ENCODE results near the gene NR3C2. TPM values are rescaled to one million over a fixed set of nuclear protein-coding genes. Genes with fewer than 3 reads are reported as not detected.

NR3C2 gene
- total RNA-seq, 1 experiment from 2014 or later = 0.16 TPM

- H3K27me3 ChIP-seq (replicated peaks; ENCODE audit: control insufficient read depth, insufficient read depth, low read length) = no peaks in the 10 kb centered on the region
- BruUV-seq (replicated peaks) = no TSS peak
- CTCF ChIA-PET = no interaction called here
- no peak for DNase-seq
- no peak overlapping the region for H3K27ac Mint-ChIP-seq (ENCODE audit: unreplicated experiment)
- H3K4me3 ChIP-seq (ENCODE audit: low read depth, low read length) = no peak overlapping the region
- H3K4me1 Mint-ChIP-seq (ENCODE audit: low read depth, unreplicated experiment) = no peaks in the 10 kb centered on the region
- no peaks in the 10 kb centered on the region for H3K27me3 Mint-ChIP-seq (ENCODE audit: insufficient read depth, unreplicated experiment)
- no peak overlapping the region for H3K4me3 Mint-ChIP-seq (ENCODE audit: unreplicated experiment)
- H3K36me3 ChIP-seq (ENCODE audit: control insufficient read depth, insufficient read depth, low read length) = no peaks in the 10 kb centered on the region
- no peaks in the 10 kb centered on the region for H3K9me3 Mint-ChIP-seq (ENCODE audit: unreplicated experiment)
- no peaks in the 10 kb centered on the region for H3K9me3 ChIP-seq
- no peak for TF ChIP-seq CTCF (IDR thresholded peaks at IDR 0.05; ENCODE audit: insufficient read depth in 1 of 2, low read depth in 1 of 2, low read length in 1 of 2, severe bottlenecking in 1 of 2, unreplicated experiment in 1 of 2)
- no peaks in the 10 kb centered on the region for H3K36me3 Mint-ChIP-seq (ENCODE audit: insufficient read depth, unreplicated experiment)
- POLR2A ChIA-PET = no interaction called here
- intact Hi-C loops (cut with micrococcal nuclease; ENCODE audit: unreplicated experiment) = no loop called here
- H3K4me1 ChIP-seq = no peaks in the 10 kb centered on the region
Measured at GRCh38 chr4:148333265-148333664, 108.9 kb downstream of the NR3C2 start.

- no TSS peak for BruUV-seq (replicated peaks)
- ChIA-PET CTCF (no interaction called here), POLR2A (no interaction called here)
- no peaks in the 10 kb centered on the region for H3K27me3 Mint-ChIP-seq (ENCODE audit: insufficient read depth, unreplicated experiment)
- intact Hi-C loops (cut with micrococcal nuclease; ENCODE audit: unreplicated experiment) = no loop called here
- Histone ChIP-seq H3K4me1 (no peaks in the 10 kb centered on the region), H3K9me3 (no peaks in the 10 kb centered on the region), H3K4me3 (ENCODE audit: low read depth, low read length) (no peak overlapping the region), H3K27me3 (replicated peaks; ENCODE audit: control insufficient read depth, insufficient read depth, low read length) (no peaks in the 10 kb centered on the region), H3K36me3 (ENCODE audit: control insufficient read depth, insufficient read depth, low read length) (no peaks in the 10 kb centered on the region)
- H3K4me1 Mint-ChIP-seq (ENCODE audit: low read depth, unreplicated experiment) = no peaks in the 10 kb centered on the region
- no peak for TF ChIP-seq CTCF (IDR thresholded peaks at IDR 0.05; ENCODE audit: insufficient read depth in 1 of 2, low read depth in 1 of 2, low read length in 1 of 2, severe bottlenecking in 1 of 2, unreplicated experiment in 1 of 2)
- no peak overlapping the region for H3K27ac Mint-ChIP-seq (ENCODE audit: unreplicated experiment)
- no peak overlapping the region for H3K4me3 Mint-ChIP-seq (ENCODE audit: unreplicated experiment)
- no peak for DNase-seq
- no peaks in the 10 kb centered on the region for H3K9me3 Mint-ChIP-seq (ENCODE audit: unreplicated experiment)
- no peaks in the 10 kb centered on the region for H3K36me3 Mint-ChIP-seq (ENCODE audit: insufficient read depth, unreplicated experiment)
Measured at GRCh38 chr4:148332486-148332885, 109.7 kb downstream of the NR3C2 start.

- no TSS peak for BruUV-seq (replicated peaks)
- no peak overlapping the region for H3K4me3 Mint-ChIP-seq (ENCODE audit: unreplicated experiment)
- H3K4me1 Mint-ChIP-seq (ENCODE audit: low read depth, unreplicated experiment) = no peaks in the 10 kb centered on the region
- TF ChIP-seq CTCF (IDR thresholded peaks at IDR 0.05; ENCODE audit: insufficient read depth in 1 of 2, low read depth in 1 of 2, low read length in 1 of 2, severe bottlenecking in 1 of 2, unreplicated experiment in 1 of 2) = no peak
- H3K9me3 ChIP-seq = no peaks in the 10 kb centered on the region
- no peaks in the 10 kb centered on the region for H3K36me3 Mint-ChIP-seq (ENCODE audit: insufficient read depth, unreplicated experiment)
- no peaks in the 10 kb centered on the region for H3K36me3 ChIP-seq (ENCODE audit: control insufficient read depth, insufficient read depth, low read length)
- H3K27me3 Mint-ChIP-seq (ENCODE audit: insufficient read depth, unreplicated experiment) = no peaks in the 10 kb centered on the region
- DNase-seq = no peak
- no peaks in the 10 kb centered on the region for H3K27me3 ChIP-seq (replicated peaks; ENCODE audit: control insufficient read depth, insufficient read depth, low read length)
- no peaks in the 10 kb centered on the region for H3K9me3 Mint-ChIP-seq (ENCODE audit: unreplicated experiment)
- H3K4me1 ChIP-seq = no peaks in the 10 kb centered on the region
- ChIA-PET CTCF (no interaction called here), POLR2A (no interaction called here)
- intact Hi-C loops (cut with micrococcal nuclease; ENCODE audit: unreplicated experiment) = no loop called here
- no peak overlapping the region for H3K27ac Mint-ChIP-seq (ENCODE audit: unreplicated experiment)
- no peak overlapping the region for H3K4me3 ChIP-seq (ENCODE audit: low read depth, low read length)
Measured at GRCh38 chr4:148330724-148331123, 111.5 kb downstream of the NR3C2 start.
